ENCODE data around the gene CNTNAP2.
"Not testable (repeated sequence)": the region's sequence is repeated elsewhere in the genome, so short reads cannot be mapped to it uniquely, and the experiment has no call there.

Gene CNTNAP2

DNA sequence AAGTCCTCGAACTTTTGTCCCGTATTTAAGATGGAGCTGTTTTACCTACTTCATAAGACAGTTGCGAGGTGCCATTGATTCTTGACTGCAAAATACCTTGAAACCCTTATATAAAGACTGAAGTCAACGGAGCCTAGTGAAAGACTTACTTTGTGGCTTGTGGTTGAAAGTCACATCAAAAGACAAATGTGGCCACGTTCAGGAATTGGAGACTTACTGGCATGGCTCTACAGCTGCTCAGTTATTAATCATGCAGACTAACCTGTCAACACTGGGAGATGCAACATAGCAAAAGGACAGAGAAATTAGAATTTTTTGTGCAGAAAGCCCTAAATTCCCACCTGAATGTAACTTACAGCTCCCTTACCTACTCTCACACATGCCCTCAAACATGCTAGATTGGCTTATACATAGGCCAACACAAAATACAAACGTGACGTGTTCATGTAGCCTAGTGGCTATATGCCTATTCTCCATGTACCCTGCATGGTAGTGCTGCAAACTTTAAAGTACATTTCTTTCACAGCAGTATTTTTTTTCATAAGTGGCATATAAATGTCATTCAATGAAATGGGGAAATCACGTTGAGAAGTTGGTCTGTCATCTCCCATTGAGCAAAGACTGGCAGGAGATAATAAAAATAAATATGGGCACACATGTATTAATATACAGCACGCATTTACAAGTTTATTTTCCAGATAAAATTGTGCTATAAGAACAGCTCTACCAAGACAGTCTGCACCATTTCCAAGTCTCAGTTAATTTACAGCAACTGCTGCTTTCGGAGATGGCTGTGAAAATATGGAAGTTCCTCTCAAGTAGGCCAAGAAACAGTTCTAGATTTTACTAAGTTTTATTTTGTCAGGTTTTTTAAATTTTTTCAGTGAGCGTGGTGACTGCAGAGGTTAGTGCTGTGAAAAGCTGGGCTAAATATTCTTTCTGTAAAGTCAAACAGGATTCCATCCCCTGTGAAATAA, 2303.5 kb downstream of the CNTNAP2 start:
- Histone ChIP-seq H3K36me3 (ENCODE audit: insufficient read depth, low read length) (no peaks in the 10 kb centered on the region), H3K4me3 (ENCODE audit: low read depth in 1 of 2, low read length in 2 of 2) (no peak overlapping the region), H3K27me3 (ENCODE audit: insufficient read depth, low read length, poor library complexity) (no peaks in the 10 kb centered on the region), H3K79me2 (ENCODE audit: insufficient read depth, low read length) (no peaks in the 10 kb centered on the region), H4K20me1 (ENCODE audit: insufficient read depth, low read length) (no peaks in the 10 kb centered on the region), H3K4me1 (ENCODE audit: insufficient read depth, low read length) (no peaks in the 10 kb centered on the region), H2AFZ (ENCODE audit: low read depth, low read length) (no peak overlapping the region), H3K27ac (ENCODE audit: low read length) (no peak overlapping the region), H3K4me2 (ENCODE audit: insufficient read depth, low read length) (no peak overlapping the region), H3K9me3 (ENCODE audit: insufficient read depth, low read length, severe bottlenecking) (peaks cover 3% of the 10 kb centered on the region), H3K9ac (ENCODE audit: low read depth, low read length) (no peak overlapping the region)
- DNase-seq (peak; percentile 16), ATAC-seq (ENCODE audit: insufficient read depth, low read depth) (peak; percentile 84)
- no peak for TF ChIP-seq EZH2 (IDR thresholded peaks at IDR 0.05; ENCODE audit: borderline replicate concordance, low read depth, low read length, severe bottlenecking)
- TF ChIP-seq, protein P1, sequence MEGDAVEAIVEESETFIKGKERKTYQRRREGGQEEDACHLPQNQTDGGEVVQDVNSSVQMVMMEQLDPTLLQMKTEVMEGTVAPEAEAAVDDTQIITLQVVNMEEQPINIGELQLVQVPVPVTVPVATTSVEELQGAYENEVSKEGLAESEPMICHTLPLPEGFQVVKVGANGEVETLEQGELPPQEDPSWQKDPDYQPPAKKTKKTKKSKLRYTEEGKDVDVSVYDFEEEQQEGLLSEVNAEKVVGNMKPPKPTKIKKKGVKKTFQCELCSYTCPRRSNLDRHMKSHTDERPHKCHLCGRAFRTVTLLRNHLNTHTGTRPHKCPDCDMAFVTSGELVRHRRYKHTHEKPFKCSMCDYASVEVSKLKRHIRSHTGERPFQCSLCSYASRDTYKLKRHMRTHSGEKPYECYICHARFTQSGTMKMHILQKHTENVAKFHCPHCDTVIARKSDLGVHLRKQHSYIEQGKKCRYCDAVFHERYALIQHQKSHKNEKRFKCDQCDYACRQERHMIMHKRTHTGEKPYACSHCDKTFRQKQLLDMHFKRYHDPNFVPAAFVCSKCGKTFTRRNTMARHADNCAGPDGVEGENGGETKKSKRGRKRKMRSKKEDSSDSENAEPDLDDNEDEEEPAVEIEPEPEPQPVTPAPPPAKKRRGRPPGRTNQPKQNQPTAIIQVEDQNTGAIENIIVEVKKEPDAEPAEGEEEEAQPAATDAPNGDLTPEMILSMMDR (IDR thresholded peaks at IDR 0.05; ENCODE audit: borderline replicate concordance, extremely low read depth, low read length, poor library complexity, severe bottlenecking) = no peak

DNA sequence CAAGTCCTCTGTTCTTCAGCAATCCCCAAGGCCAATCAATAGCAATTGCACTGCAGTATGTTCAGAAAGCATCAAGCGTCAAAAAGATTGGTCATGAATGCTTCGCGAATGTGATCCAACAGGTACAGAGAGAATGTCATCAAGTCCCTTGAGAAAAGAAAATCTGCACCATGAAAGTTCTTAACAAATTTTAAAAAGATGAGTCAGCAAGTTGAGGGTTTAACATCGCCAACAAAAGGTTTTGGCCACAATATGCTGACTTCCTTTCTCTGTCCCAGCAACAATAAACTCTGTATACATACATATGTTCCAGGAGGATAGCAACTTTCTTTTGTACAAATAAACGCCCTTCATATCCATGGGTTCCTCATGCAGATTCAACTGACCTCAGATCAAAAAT, 2305.4 kb downstream of the CNTNAP2 start:
- Histone ChIP-seq H3K79me2 (ENCODE audit: insufficient read depth, low read length) (no peaks in the 10 kb centered on the region), H3K9me3 (ENCODE audit: insufficient read depth, low read length, severe bottlenecking) (peaks cover 3% of the 10 kb centered on the region), H3K27ac (ENCODE audit: low read length) (no peak overlapping the region), H3K36me3 (ENCODE audit: insufficient read depth, low read length) (no peaks in the 10 kb centered on the region), H4K20me1 (ENCODE audit: insufficient read depth, low read length) (no peaks in the 10 kb centered on the region), H3K4me1 (ENCODE audit: insufficient read depth, low read length) (no peaks in the 10 kb centered on the region), H3K4me3 (ENCODE audit: low read depth in 1 of 2, low read length in 2 of 2) (no peak overlapping the region), H3K27me3 (ENCODE audit: insufficient read depth, low read length, poor library complexity) (no peaks in the 10 kb centered on the region), H3K4me2 (ENCODE audit: insufficient read depth, low read length) (no peak overlapping the region), H2AFZ (ENCODE audit: low read depth, low read length) (no peak overlapping the region), H3K9ac (ENCODE audit: low read depth, low read length) (no peak overlapping the region)
- ATAC-seq (ENCODE audit: insufficient read depth, low read depth) (no peak), DNase-seq (no peak)
- no peak for TF ChIP-seq EZH2 (IDR thresholded peaks at IDR 0.05; ENCODE audit: borderline replicate concordance, low read depth, low read length, severe bottlenecking)
- TF ChIP-seq, protein P1 (IDR thresholded peaks at IDR 0.05; ENCODE audit: borderline replicate concordance, extremely low read depth, low read length, poor library complexity, severe bottlenecking) = no peak

DNA sequence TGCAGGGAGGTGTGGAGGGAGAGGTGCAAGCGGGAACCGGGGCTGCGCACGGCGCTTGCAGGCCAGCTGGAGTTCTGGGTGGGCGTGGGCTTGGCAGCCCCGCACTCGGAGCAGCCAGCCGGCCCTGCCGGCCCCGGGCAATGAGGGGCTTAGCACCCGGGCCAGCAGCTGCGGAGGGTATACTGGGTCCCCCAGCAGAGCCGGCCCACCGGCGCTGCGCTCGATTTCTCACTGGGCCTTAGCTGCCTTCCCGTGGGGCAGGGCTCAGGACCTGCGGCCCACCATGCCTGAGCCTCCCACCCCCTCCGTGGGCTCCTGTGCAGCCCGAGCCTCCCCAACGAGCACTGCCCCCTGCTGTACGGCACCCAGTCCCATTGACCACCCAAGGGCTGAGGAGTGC, 2309.8 kb downstream of the CNTNAP2 start:
- not testable (repeated sequence) for H3K4me1 ChIP-seq (ENCODE audit: insufficient read depth, low read length); H3K9me3 ChIP-seq (ENCODE audit: insufficient read depth, low read length, severe bottlenecking); DNase-seq

DNA sequence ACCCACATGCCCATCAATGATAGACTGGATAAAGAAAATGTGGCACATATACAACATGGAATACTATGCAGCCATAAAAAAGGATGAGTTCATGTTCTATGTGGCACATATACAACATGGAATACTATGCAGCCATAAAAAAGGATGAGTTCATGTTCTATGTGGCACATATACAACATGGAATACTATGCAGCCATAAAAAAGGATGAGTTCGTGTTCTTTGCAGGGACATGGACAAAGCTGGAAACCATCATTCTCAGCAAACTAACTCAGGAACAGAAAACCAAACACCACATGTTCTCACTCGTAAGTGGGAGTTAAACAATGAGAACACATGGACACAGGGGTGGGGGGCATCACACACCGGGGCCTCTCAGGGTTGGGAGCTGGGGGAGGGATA, 2314.1 kb downstream of the CNTNAP2 start:
- H3K36me3 ChIP-seq (ENCODE audit: insufficient read depth, low read length); H3K79me2 ChIP-seq (ENCODE audit: insufficient read depth, low read length); H3K4me2 ChIP-seq (ENCODE audit: insufficient read depth, low read length); H3K9ac ChIP-seq (ENCODE audit: low read depth, low read length); H2AFZ ChIP-seq (ENCODE audit: low read depth, low read length); H3K27me3 ChIP-seq (ENCODE audit: insufficient read depth, low read length, poor library complexity); H3K4me1 ChIP-seq (ENCODE audit: insufficient read depth, low read length); ATAC-seq (ENCODE audit: insufficient read depth, low read depth); H3K4me3 ChIP-seq (ENCODE audit: low read depth in 1 of 2, low read length in 2 of 2); H3K9me3 ChIP-seq (ENCODE audit: insufficient read depth, low read length, severe bottlenecking); H3K27ac ChIP-seq (ENCODE audit: low read length); DNase-seq; H4K20me1 ChIP-seq (ENCODE audit: insufficient read depth, low read length): not testable (repeated sequence)

More for the DNA sequence above, 2309.8 kb downstream of the CNTNAP2 start:
- H3K36me3 ChIP-seq (ENCODE audit: insufficient read depth, low read length); H3K27ac ChIP-seq (ENCODE audit: low read length); H4K20me1 ChIP-seq (ENCODE audit: insufficient read depth, low read length); ATAC-seq (ENCODE audit: insufficient read depth, low read depth); H3K4me2 ChIP-seq (ENCODE audit: insufficient read depth, low read length); H3K9ac ChIP-seq (ENCODE audit: low read depth, low read length); H3K79me2 ChIP-seq (ENCODE audit: insufficient read depth, low read length); H3K4me3 ChIP-seq (ENCODE audit: low read depth in 1 of 2, low read length in 2 of 2); H2AFZ ChIP-seq (ENCODE audit: low read depth, low read length); H3K27me3 ChIP-seq (ENCODE audit: insufficient read depth, low read length, poor library complexity): not testable (repeated sequence)
